K562 (cell line): Measurements from ENCODE around the gene OPRL1.
"Not testable (repeated sequence)": the region's sequence is repeated elsewhere in the genome, so short reads cannot be mapped to it uniquely, and the experiment has no call there.

ENCODE experiments used
- CHD2 ChIP-seq: IDR thresholded peaks from 2 replicates; pipeline ENCODE4 v1.6.1; 2011; ENCODE audit warnings: low read depth, low read length
- HDAC6 ChIP-seq: IDR thresholded peaks from 2 replicates; pipeline ENCODE4 v1.6.1; 2012; ENCODE audit warnings: low read depth, mild to moderate bottlenecking, control low read depth, inconsistent platforms, low read length, moderate library complexity
- HMGXB4 ChIP-seq: sonication (generic); formaldehyde crosslinking; IDR thresholded peaks from 2 replicates; pipeline ENCODE4 v1.8.1; 2023; ENCODE audit warnings: mild to moderate bottlenecking, missing genetic modification reagents
- MAFK ChIP-seq: IDR thresholded peaks from 2 replicates; pipeline ENCODE4 v1.6.1; 2011; ENCODE audit warnings: low read length, improper control_type of control experiment
- PHF8 ChIP-seq: fragments of 200-600 bp; sonication (generic); IDR thresholded peaks from 2 replicates; pipeline ENCODE4 v1.6.1; 2012; ENCODE audit warnings: mixed run types, mild to moderate bottlenecking, inconsistent platforms, low read length, moderate library complexity, borderline replicate concordance
- POLR2A ChIP-seq: fragments of 450-650 bp; conservative IDR thresholded peaks from 2 replicates; pipeline ENCODE4 v1.6.1; 2016
- POLR2AphosphoS2 ChIP-seq: IDR thresholded peaks from 2 replicates; pipeline ENCODE4 v1.6.1; 2012; ENCODE audit warnings: low read length, improper control_type of control experiment
- TAF1 ChIP-seq: IDR thresholded peaks from 2 replicates; pipeline ENCODE4 v1.6.1; 2011; ENCODE audit warnings: mild to moderate bottlenecking, low read length, moderate library complexity; ENCODE audit not compliant: insufficient read depth, control insufficient read depth, severe bottlenecking; ENCODE audit errors: extremely low read depth
- ZNF23 ChIP-seq: fragments of 250-450 bp; sonication (Bioruptor Pico); IDR thresholded peaks from 2 replicates; pipeline ENCODE4 v1.4.0; 2020; ENCODE audit warnings: mild to moderate bottlenecking
- ZNF239 ChIP-seq: fragments of 250-450 bp; sonication (Bioruptor Pico); IDR thresholded peaks from 2 replicates; pipeline ENCODE4 v1.4.0; 2020; ENCODE audit warnings: mild to moderate bottlenecking
- TF ChIP-seq, protein P1 (sequence below): fragments of 250-450 bp; sonication (Bioruptor Pico); IDR thresholded peaks from 2 replicates; pipeline ENCODE4 v1.4.0; 2020; ENCODE audit warnings: mild to moderate bottlenecking, moderate library complexity

DNA sequence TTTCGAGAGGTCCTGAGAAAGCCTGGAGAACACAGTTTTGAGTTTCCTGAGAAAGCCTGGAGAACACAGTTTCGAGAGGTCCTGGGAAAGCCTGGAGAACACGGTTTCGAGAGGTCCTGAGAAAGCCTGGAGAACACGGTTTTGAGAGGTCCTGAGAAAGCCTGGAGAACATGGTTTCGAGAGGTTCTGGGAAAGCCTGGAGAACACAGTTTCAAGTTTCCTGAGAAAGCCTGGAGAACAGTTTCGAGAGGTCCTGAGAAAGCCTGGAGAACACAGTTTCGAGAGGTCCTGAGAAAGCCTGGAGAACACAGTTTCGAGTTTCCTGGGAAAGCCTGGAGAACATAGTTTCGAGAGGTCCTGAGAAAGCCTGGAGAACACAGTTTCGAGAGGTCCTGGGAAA is 43.6 kb downstream of the OPRL1 start:
- TF ChIP-seq HDAC6; CHD2; POLR2AphosphoS2; ZNF239 (CRISPR knock-in tag); HMGXB4 (CRISPR knock-in tag); ZNF23 (CRISPR knock-in tag); POLR2A; PHF8; MAFK; TAF1: not testable (repeated sequence)
- TF ChIP-seq, protein P1, sequence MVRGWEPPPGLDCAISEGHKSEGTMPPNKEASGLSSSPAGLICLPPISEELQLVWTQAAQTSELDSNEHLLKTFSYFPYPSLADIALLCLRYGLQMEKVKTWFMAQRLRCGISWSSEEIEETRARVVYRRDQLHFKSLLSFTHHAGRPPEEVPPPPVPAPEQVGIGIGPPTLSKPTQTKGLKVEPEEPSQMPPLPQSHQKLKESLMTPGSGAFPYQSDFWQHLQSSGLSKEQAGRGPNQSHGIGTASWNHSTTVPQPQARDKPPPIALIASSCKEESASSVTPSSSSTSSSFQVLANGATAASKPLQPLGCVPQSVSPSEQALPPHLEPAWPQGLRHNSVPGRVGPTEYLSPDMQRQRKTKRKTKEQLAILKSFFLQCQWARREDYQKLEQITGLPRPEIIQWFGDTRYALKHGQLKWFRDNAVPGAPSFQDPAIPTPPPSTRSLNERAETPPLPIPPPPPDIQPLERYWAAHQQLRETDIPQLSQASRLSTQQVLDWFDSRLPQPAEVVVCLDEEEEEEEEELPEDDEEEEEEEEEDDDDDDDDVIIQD (CRISPR knock-in tag) = not testable (repeated sequence)
